Motor neuron (in vitro differentiated cells): Measurements from ENCODE around the gene RCSD1. TPM values are rescaled to one million over a fixed set of nuclear protein-coding genes. Genes with fewer than 3 reads are reported as not detected.

ENCODE experiments used
- ATAC-seq, 8 experiments: fragments of 200-7000 bp; cut with Tn5 transposase; replicated peaks in 6 of 8; 2 replicates each; pipeline ENCODE4 v1.8.0; 2021; ENCODE audit warnings: mild to moderate bottlenecking in 8 of 8, moderate library complexity in 8 of 8
- H3K27ac ChIP-seq, 2 donors: fragments of 250-450 bp; sonication (Bioruptor Pico); 2 replicates each; pipeline ENCODE4 v1.9.0; 2021; ENCODE audit warnings: antibody characterized with exemption in 2 of 2, mild to moderate bottlenecking in 2 of 2, moderate library complexity in 1 of 2
- H3K4me1 ChIP-seq, 2 donors: fragments of 250-450 bp; sonication (Bioruptor Pico); replicated peaks in 1 of 2; 2 replicates each; pipeline ENCODE4 v1.6.1; 2021; ENCODE audit warnings: antibody characterized with exemption in 2 of 2, mild to moderate bottlenecking in 2 of 2, moderate library complexity in 1 of 2
- H3K4me3 ChIP-seq, 5 donors: fragments of 250-450 bp; sonication (Bioruptor Pico); 2 replicates each; pipeline ENCODE4 v1.9.0; 2021; ENCODE audit warnings: antibody characterized with exemption in 5 of 5, mild to moderate bottlenecking in 5 of 5, moderate library complexity in 4 of 5
- WGBS, 10 experiments: fragments of 450-650 bp; shearing (Covaris generic); methylation state at CpG; one replicate each; pipeline ENCODE4 v1.0.0; 2022; 5-methylcytosine and 5-hydroxymethylcytosine counted together
- in situ Hi-C, 9 experiments: fragments of 400-800 bp; cut with MboI; loops; one replicate each; pipeline ENCODE4 v1.15.0; 2021; ENCODE audit warnings: low sequenced_read_pairs in 9 of 9, low pct_unique_long_range_greater_than_20kb in 2 of 9; ENCODE audit not compliant: unreplicated experiment in 9 of 9
- total RNA-seq, 8 experiments: library from RNA; unstranded; fragments of 300-600 nt; gene quantifications; 2 replicates each; pipeline versions ENCODE4 v1.2.3 to v1.2.4, GENCODE V29; 2022

RCSD1 gene
- total RNA-seq, 8 experiments from 2014 or later = 0.05 to 6.2 (median 0.29) TPM; not detected in 1

DNA sequence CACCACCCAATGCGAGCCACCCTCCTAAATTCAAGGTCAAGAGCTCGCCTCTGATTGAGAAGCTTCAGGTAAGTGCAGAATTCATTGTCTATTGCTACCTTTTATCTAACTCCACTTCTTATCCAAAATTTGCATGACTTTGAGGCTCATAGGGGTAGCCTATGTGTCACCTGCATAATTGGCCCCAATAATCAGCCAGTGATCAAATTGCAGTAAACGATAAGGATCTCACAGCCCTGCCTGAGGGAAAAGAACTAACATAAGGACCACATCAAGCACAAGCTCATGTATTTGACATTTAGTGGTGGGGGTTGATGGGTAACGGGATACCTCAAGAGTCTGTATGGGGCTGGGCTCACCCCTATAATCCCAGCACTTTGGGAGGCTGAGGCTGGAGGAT is 60.0 kb downstream of the RCSD1 start:
- Histone ChIP-seq H3K4me1 (peaks cover 0 to 4% of the 10 kb centered on the region in 2 donors), H3K4me3 (no peak overlapping the region), H3K27ac (no peak overlapping the region)
- WGBS, 10 experiments = 80 to 100% (median 95%) methylated on average over 1 to 4 of the region's 4 CpGs; no CpG with 5 or more reads in 1 of the 10 experiments
- in situ Hi-C loops = loop anchor here in 3 of 9 experiments (25.0 kb wide), 2 partner anchors 303 to 628 kb away; no protein-coding TSS in a partner anchor
- ATAC-seq = no peak

GRCh38 chr1:167693425-167694045 is 63.5 kb downstream of the RCSD1 start:
- Histone ChIP-seq H3K4me3 (no peak overlapping the region), H3K27ac (no peak overlapping the region), H3K4me1 (no peaks in the 10 kb centered on the region)
- in situ Hi-C loops = loop anchor here in 3 of 9 experiments (25.0 kb wide), 2 partner anchors 306 to 631 kb away; no protein-coding TSS in a partner anchor
- ATAC-seq = no peak
- WGBS, 10 experiments = 49 to 96% (median 73%) methylated on average over 3 to 7 of the region's 7 CpGs; no CpG with 5 or more reads in 2 of the 10 experiments

GRCh38 chr1:167694691-167695090 is 64.7 kb downstream of the RCSD1 start:
- 44 to 61% (median 60%) methylated on average over 2 of the region's 2 CpGs; no CpG with 5 or more reads in 3 of the 10 experiments for WGBS, 10 experiments
- peak in 2 of 8 experiments; percentile 36 to 48 for ATAC-seq
- in situ Hi-C loops = loop anchor here in 3 of 9 experiments (25.0 kb wide), 2 partner anchors 307 to 632 kb away; no protein-coding TSS in a partner anchor
- H3K4me3 ChIP-seq = no peak overlapping the region
- H3K4me1 ChIP-seq = no peaks in the 10 kb centered on the region
- H3K27ac ChIP-seq = no peak overlapping the region

DNA sequence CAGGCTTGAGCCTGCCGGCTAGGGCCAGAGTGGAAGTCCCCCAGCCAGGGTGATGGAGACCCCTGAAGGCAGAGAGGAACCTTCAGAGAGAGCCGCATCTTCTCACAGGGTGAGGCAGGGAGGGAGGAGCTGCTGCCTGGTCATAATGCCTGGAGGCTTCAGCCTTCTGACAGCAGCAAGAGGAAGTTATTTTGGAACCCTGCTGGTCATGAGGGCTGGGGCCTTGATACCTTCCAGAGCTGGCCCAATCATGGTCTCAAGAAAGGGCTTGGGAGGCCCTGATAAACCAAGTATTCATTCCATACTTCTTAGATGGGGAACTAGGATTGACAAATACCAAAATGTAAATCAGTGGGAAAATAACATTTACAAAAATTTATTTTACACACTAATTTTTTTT is 65.1 kb downstream of the RCSD1 start:
- ATAC-seq = peak in 3 of 8 experiments; percentile 63 to 98 (median 97)
- 79 to 100% (median 100%) methylated on average over 1 to 2 of the region's 2 CpGs; no CpG with 5 or more reads in 5 of the 10 experiments for WGBS, 10 experiments
- no peaks in the 10 kb centered on the region for H3K4me1 ChIP-seq
- no peak overlapping the region for H3K27ac ChIP-seq
- in situ Hi-C loops = loop anchor here in 3 of 9 experiments (25.0 kb wide), 2 partner anchors 308 to 633 kb away; no protein-coding TSS in a partner anchor
- no peak overlapping the region for H3K4me3 ChIP-seq

GRCh38 chr1:167695756-167696561 is 65.9 kb downstream of the RCSD1 start:
- in situ Hi-C loops = loop anchor here in 3 of 9 experiments (25.0 kb wide), 2 partner anchors 309 to 634 kb away; no protein-coding TSS in a partner anchor
- WGBS, 10 experiments = 90 to 100% (median 92%) methylated on average over 1 to 7 of the region's 7 CpGs; no CpG with 5 or more reads in 1 of the 10 experiments
- H3K27ac ChIP-seq = no peak overlapping the region
- ATAC-seq = no peak
- no peaks in the 10 kb centered on the region for H3K4me1 ChIP-seq
- H3K4me3 ChIP-seq = no peak overlapping the region

GRCh38 chr1:167697667-167698141 is 67.7 kb downstream of the RCSD1 start:
- in situ Hi-C loops = loop anchor here in 3 of 9 experiments (25.0 kb wide), 2 partner anchors 310 to 635 kb away; no protein-coding TSS in a partner anchor
- H3K4me3 ChIP-seq = no peak overlapping the region
- 9 to 85% (median 63%) methylated on average over 3 to 12 of the region's 14 CpGs; no CpG with 5 or more reads in 3 of the 10 experiments for WGBS, 10 experiments
- peak in 5 of 8 experiments; percentile 72 to 98 (median 92) for ATAC-seq
- no peak overlapping the region for H3K27ac ChIP-seq
- H3K4me1 ChIP-seq = no peaks in the 10 kb centered on the region

- Histone ChIP-seq H3K4me1 (no peaks in the 10 kb centered on the region), H3K4me3 (no peak overlapping the region), H3K27ac (no peak overlapping the region)
- WGBS, 10 experiments = 62 to 100% (median 84%) methylated on average over 2 to 4 of the region's 4 CpGs; no CpG with 5 or more reads in 2 of the 10 experiments
- ATAC-seq = no peak
- in situ Hi-C loops = loop anchor here in 3 of 9 experiments (25.0 kb wide), 2 partner anchors 311 to 636 kb away; no protein-coding TSS in a partner anchor
These were observed 68.3 kb downstream of the RCSD1 start for GRCh38 chr1:167698313-167698712.

DNA sequence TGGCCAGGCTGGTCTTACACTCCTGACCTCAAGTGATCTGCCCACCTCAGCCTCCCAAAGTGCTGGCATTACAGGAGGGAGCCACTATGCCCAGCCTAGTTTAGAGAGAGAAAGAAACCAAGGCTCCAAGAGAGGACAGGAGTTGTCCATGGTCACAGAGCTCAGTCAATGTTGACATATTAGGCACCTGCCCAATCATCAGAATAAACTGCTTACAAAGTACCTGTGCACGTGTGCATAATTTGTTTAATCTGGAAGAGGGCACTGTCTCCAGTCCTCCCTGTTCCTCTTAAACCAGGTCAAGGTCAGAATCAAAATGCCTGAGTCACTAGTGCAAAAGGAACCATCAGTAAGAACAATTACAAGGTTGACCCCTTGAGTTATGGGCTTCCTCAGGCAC is 71.5 kb downstream of the RCSD1 start:
- Histone ChIP-seq H3K27ac (no peak overlapping the region), H3K4me3 (no peak overlapping the region), H3K4me1 (no peaks in the 10 kb centered on the region)
- WGBS, 10 experiments = 60 to 86% (median 71%) methylated on average over 1 of the region's 1 CpG; no CpG with 5 or more reads in 6 of the 10 experiments
- in situ Hi-C loops = no loop called here
- no peak for ATAC-seq

DNA sequence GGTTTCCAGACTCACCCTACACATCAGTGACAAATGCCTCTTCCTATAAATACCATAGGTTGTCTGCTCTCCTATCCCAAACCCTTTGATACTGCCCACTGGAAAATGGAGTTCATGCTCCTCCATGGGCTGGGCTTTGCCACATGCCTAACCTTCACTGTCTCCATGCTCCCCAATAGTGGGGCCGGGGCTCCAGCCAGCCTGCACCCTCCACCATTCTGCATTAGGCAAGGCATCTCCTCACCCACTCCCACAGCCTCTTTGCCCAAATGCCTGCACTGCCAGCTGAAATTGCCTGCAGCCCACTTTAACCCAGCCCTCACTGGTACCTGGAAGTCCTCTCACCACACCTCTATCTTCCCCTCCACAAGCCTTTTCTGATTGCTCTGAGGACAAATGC is 73.5 kb downstream of the RCSD1 start:
- Histone ChIP-seq H3K4me1 (no peaks in the 10 kb centered on the region), H3K4me3 (no peak overlapping the region), H3K27ac (no peak overlapping the region)
- WGBS, 10 experiments = 57 to 100% (median 71%) methylated on average over 1 of the region's 1 CpG; no CpG with 5 or more reads in 7 of the 10 experiments
- ATAC-seq = no peak
- in situ Hi-C loops = no loop called here

GRCh38 chr1:167704715-167705114 is 74.7 kb downstream of the RCSD1 start:
- no peak overlapping the region for H3K27ac ChIP-seq
- WGBS, 10 experiments = 40 to 67% (median 57%) methylated on average over 1 to 2 of the region's 2 CpGs; no CpG with 5 or more reads in 4 of the 10 experiments
- ATAC-seq = no peak
- no peaks in the 10 kb centered on the region for H3K4me1 ChIP-seq
- H3K4me3 ChIP-seq = no peak overlapping the region
- in situ Hi-C loops = no loop called here

DNA sequence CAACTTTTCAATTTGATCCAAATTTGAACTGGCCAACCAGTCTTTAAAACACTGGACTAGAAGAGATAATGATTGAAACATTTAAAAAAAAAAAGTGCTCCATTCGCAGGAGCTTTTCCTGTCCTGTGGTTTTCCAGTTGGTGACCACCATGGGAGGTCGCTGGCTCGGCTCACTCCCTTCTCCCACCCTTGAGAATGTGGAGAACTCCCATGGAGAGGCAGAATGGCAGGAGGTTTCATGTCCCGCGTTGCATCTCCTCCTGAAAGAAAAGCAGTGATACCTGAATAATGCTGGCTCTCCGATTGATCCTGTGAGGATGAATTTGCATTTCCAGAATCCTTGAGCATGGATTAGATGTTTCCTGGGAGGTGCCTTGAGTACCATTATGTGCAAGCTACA is 75.2 kb downstream of the RCSD1 start:
- H3K4me3 ChIP-seq = no peak overlapping the region
- ATAC-seq = no peak
- H3K4me1 ChIP-seq = no peaks in the 10 kb centered on the region
- 20 to 74% (median 30%) methylated on average over 2 to 6 of the region's 6 CpGs; no CpG with 5 or more reads in 1 of the 10 experiments for WGBS, 10 experiments
- in situ Hi-C loops = no loop called here
- no peak overlapping the region for H3K27ac ChIP-seq

- H3K4me1 ChIP-seq = no peaks in the 10 kb centered on the region
- in situ Hi-C loops = no loop called here
- no peak for ATAC-seq
- WGBS, 10 experiments = 75 to 100% (median 97%) methylated on average over 1 to 2 of the region's 2 CpGs; no CpG with 5 or more reads in 3 of the 10 experiments
- no peak overlapping the region for H3K27ac ChIP-seq
- H3K4me3 ChIP-seq = no peak overlapping the region
These were observed 76.3 kb downstream of the RCSD1 start for GRCh38 chr1:167706363-167706762.
